ENCODE results near the gene RNF217.

DNA sequence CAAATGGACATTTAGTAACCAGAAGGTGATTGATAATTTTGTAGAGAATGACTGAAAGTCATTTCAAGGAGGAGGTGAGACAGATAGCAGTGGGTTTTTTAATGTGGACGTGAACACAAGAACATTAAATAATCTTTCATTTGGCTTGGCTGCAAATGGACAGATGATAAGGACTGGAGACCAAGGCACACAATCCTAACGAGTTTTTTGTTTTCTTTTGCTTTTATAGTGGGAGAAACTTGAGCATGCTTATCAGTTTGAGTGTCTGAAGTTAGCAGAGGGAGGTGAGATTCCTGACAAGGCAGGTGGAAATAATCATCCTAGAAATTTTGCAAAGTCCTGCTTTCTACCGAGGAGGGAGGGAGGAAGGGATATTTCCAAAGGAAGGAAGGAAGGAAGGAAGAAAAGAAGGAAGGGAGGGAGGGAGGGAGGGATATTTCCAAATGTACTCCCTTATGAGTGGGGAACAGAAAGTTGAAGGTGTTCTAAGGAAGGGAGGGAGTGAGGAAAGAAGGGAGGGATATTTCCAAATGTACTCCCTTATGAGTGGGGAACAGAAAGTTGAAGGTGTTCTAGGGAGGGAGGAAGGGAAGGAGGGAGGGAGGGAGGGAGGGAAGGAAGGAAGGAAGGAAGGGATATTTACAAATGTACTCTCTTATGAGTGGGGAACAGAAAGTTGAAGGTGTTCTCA is 63.1 kb downstream of the RNF217 start:
- no peak for TF ChIP-seq POLR2AphosphoS5 (IDR thresholded peaks at IDR 0.05; ENCODE audit: low read depth, low read length)
- TF ChIP-seq TAF1 (IDR thresholded peaks at IDR 0.05; ENCODE audit: borderline replicate concordance, low read depth, low read length) = no peak
- no peak for TF ChIP-seq POLR2A (IDR thresholded peaks at IDR 0.05; ENCODE audit: low read depth, low read length)

Data from GM12892 (cell line).